SK-N-MC (cell line): ENCODE results near the gene SAMHD1.

Experiments
- EZH2 ChIP-seq: fragments of 200-600 bp; sonication (generic); IDR thresholded peaks from one replicate; pipeline ENCODE4 v1.6.1; 2017; ENCODE audit warnings: antibody characterized with exemption
- POLR2AphosphoS5 ChIP-seq: IDR thresholded peaks from 2 replicates; pipeline ENCODE4 v1.6.1; 2012; ENCODE audit warnings: mild to moderate bottlenecking, low read depth, low read length, borderline replicate concordance

- TF ChIP-seq POLR2AphosphoS5 (no peak), EZH2 (no peak)
Measured at GRCh38 chr20:36890586-36890985, 60.9 kb downstream of the SAMHD1 start.
